ENCODE results near the gene TECTB.

The TECTB gene

DNA sequence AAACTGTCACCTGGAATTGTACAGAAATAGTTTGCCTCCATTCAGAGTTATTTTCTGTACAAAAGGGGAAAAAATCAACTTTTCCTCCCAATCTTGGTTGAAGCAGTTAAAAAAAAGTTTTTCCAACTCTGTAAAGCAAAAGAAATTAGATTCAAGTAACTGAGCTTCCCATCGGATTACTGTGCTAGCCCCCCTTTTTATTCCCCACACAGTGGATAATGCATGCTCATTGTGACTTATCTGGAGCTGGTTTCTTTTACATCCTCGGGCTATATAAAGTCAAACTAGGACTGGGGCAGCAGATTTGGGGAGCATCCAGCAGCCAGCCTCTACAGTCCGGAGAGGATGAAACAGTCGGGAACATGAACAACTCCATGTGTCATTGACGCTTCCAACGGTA is at the start of gene TECTB:
Gene TECTB, plus strand, starts transcription at position 301 of the 400 bp plus-strand sequence. CDS start 335 bp downstream, outside the sequence.
- Histone ChIP-seq H3K4me1 (peaks cover 0 to 10% (median 7%) of the 10 kb centered on the region in 10 experiments; a peak in 11 of 20 replicates), H3K9ac (no peak within 1 kb of the TSS), H3K36me3 (no peaks in the 10 kb centered on the region), H3K4me3 (no peak within 1 kb of the TSS), H3K9me3 (replicated peaks in 1 of 11) (no peaks in the 10 kb centered on the region), H3K27ac (no peak within 1 kb of the TSS), H3K4me2 (no peak within 1 kb of the TSS), H3K27me3 (no peaks in the 10 kb centered on the region), H4K20me1 (no peaks in the 10 kb centered on the region)
- TF ChIP-seq Cebpa-rat (IDR thresholded peaks at IDR 0.05), result no peak

- Histone ChIP-seq H3K4me3 (no peak overlapping the region), H3K27me3 (peaks cover 0 to 8% (median 0%) of the 10 kb centered on the region in 11 experiments; a peak in 2 of 22 replicates), H3K9ac (no peak overlapping the region), H3K4me1 (peaks cover 0 to 14% (median 0%) of the 10 kb centered on the region in 10 experiments; a peak in 7 of 20 replicates), H3K36me3 (peaks cover 0 to 11% (median 0%) of the 10 kb centered on the region in 11 experiments; a peak in 1 of 22 replicates), H4K20me1 (no peaks in the 10 kb centered on the region; a peak in 1 of 22 replicates), H3K4me2 (no peak overlapping the region), H3K9me3 (replicated peaks in 1 of 11) (peaks cover 21 to 31% (median 28%) of the 10 kb centered on the region in 11 experiments), H3K27ac (no peak overlapping the region)
- TF ChIP-seq Cebpa-rat (IDR thresholded peaks at IDR 0.05), result no peak
Observed at GRCh38 chr10:112235141-112235540, 48.1 kb upstream of the TECTB start.

DNA sequence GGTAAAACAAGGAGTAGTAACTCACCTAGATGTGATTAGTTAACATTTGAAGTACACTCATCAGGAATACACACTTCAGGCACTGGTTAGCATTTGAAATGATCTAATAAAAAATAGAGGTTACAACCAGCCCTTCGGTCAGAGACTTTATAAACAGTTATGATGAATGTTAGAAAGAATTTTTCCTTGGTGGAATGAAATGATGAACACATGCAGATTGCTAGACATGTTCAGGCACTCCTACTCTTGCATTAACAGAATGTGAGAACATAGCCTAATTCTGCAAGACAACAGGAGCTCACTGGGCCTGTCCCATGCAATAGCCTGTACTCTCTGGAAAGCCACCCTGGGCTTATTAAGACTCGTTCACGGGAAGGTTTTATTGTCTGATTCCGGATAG is 47.3 kb upstream of the TECTB start:
- Histone ChIP-seq H3K27ac (no peak overlapping the region), H3K36me3 (peaks cover 0 to 11% (median 0%) of the 10 kb centered on the region in 11 experiments; a peak in 1 of 22 replicates), H3K9ac (no peak overlapping the region), H4K20me1 (no peaks in the 10 kb centered on the region; a peak in 1 of 22 replicates), H3K4me1 (peaks cover 0 to 12% (median 0%) of the 10 kb centered on the region in 10 experiments; a peak in 7 of 20 replicates), H3K9me3 (replicated peaks in 1 of 11) (peaks cover 29 to 39% (median 36%) of the 10 kb centered on the region in 11 experiments), H3K4me3 (no peak overlapping the region), H3K27me3 (peaks cover 0 to 6% (median 0%) of the 10 kb centered on the region in 11 experiments; a peak in 1 of 22 replicates), H3K4me2 (no peak overlapping the region)
- no peak for TF ChIP-seq Cebpa-rat (IDR thresholded peaks at IDR 0.05)

GRCh38 chr10:112236486-112236885 is 46.7 kb upstream of the TECTB start:
- Histone ChIP-seq H3K4me3 (no peak overlapping the region), H3K27ac (no peak overlapping the region), H3K4me1 (peaks cover 0 to 6% (median 0%) of the 10 kb centered on the region in 10 experiments; a peak in 7 of 20 replicates), H3K9me3 (replicated peaks in 1 of 11) (peaks cover 34 to 45% (median 41%) of the 10 kb centered on the region in 11 experiments), H3K9ac (no peak overlapping the region), H3K4me2 (no peak overlapping the region), H4K20me1 (no peaks in the 10 kb centered on the region; a peak in 1 of 22 replicates), H3K27me3 (peaks cover 0 to 3% (median 0%) of the 10 kb centered on the region in 11 experiments; a peak in 1 of 22 replicates), H3K36me3 (peaks cover 0 to 11% (median 0%) of the 10 kb centered on the region in 11 experiments; a peak in 1 of 22 replicates)
- no peak for TF ChIP-seq Cebpa-rat (IDR thresholded peaks at IDR 0.05)

DNA sequence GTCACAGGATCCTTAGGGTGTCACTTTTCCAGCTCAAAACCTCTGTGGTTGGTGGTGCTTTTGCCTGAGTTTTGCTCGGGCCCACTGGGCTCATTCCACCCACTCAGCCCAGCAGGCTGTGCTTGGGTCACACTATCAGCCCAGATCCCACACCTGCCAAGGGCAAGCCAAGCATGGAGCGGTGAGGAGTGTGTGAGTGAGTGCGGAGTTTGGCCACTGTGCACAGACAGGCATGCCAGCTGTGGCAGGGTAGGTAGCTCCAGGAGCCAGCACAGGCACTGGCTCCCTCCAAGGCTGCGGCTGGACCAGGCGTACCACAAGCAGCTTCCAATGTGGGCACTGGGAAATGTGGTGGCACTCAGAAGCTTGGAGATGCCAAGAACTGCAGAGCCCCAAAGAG is 43.9 kb upstream of the TECTB start:
- Histone ChIP-seq H3K4me1 (no peaks in the 10 kb centered on the region), H3K36me3 (peaks cover 0 to 11% (median 0%) of the 10 kb centered on the region in 11 experiments; a peak in 1 of 22 replicates), H4K20me1 (no peaks in the 10 kb centered on the region; a peak in 1 of 22 replicates), H3K27me3 (no peaks in the 10 kb centered on the region), H3K27ac (no peak overlapping the region), H3K4me3 (peak overlapping the region in 1 of 10 experiments; percentile 28; a peak in 1 of 20 replicates), H3K9me3 (replicated peaks in 1 of 11) (peaks cover 36 to 62% (median 46%) of the 10 kb centered on the region in 11 experiments), H3K4me2 (no peak overlapping the region), H3K9ac (no peak overlapping the region)
- TF ChIP-seq Cebpa-rat (IDR thresholded peaks at IDR 0.05), result no peak

DNA sequence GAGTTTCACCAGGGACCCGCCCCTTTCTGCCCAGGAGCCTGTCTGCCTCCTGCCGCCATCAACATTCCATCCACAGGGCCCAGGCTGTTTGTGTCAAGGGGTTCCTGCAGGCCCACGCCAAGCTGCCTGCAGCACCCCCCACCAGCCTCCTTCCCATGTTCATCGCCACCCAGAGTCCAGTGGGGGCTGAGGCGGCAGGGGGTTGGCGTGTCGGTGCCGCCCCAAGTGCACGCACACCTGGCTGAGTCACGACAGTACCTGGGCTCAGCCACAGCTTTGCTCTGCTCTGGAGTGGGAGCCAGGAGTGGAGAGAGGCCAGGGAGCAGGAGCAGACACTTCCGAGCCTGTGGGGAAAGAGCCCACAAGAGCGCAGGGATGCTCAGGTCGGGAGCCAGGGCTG is 42.8 kb upstream of the TECTB start:
- peak overlapping the region in 1 of 10 experiments; percentile 19; a peak in 1 of 20 replicates for H3K4me3 ChIP-seq
- no peaks in the 10 kb centered on the region for H3K4me1 ChIP-seq

GRCh38 chr10:112241651-112242341 is 41.4 kb upstream of the TECTB start:
- H3K9me3 ChIP-seq (replicated peaks in 1 of 11), result peaks cover 36 to 62% (median 46%) of the 10 kb centered on the region in 11 experiments
- H4K20me1 ChIP-seq, result no peaks in the 10 kb centered on the region
- H3K9ac ChIP-seq, result no peak overlapping the region
- H3K36me3 ChIP-seq, result peaks cover 0 to 11% (median 0%) of the 10 kb centered on the region in 11 experiments; a peak in 1 of 22 replicates
- H3K27me3 ChIP-seq, result no peaks in the 10 kb centered on the region
- H3K4me1 ChIP-seq, result no peaks in the 10 kb centered on the region
- no peak overlapping the region for H3K27ac ChIP-seq
- H3K4me2 ChIP-seq, result no peak overlapping the region
- TF ChIP-seq Cebpa-rat (IDR thresholded peaks at IDR 0.05), result no peak
- no peak overlapping the region for H3K4me3 ChIP-seq

More for the DNA sequence above, 42.8 kb upstream of the TECTB start:
- H3K27ac ChIP-seq, result no peak overlapping the region
- H3K9ac ChIP-seq, result no peak overlapping the region
- H3K27me3 ChIP-seq, result no peaks in the 10 kb centered on the region
- H4K20me1 ChIP-seq, result no peaks in the 10 kb centered on the region
- no peak overlapping the region for H3K4me2 ChIP-seq
- no peak for TF ChIP-seq Cebpa-rat (IDR thresholded peaks at IDR 0.05)
- peaks cover 36 to 62% (median 46%) of the 10 kb centered on the region in 11 experiments for H3K9me3 ChIP-seq (replicated peaks in 1 of 11)
- peaks cover 0 to 11% (median 0%) of the 10 kb centered on the region in 11 experiments; a peak in 1 of 22 replicates for H3K36me3 ChIP-seq

GRCh38 chr10:112242769-112243168 is 40.4 kb upstream of the TECTB start:
- Histone ChIP-seq H3K27me3 (no peaks in the 10 kb centered on the region), H4K20me1 (no peaks in the 10 kb centered on the region), H3K9me3 (replicated peaks in 1 of 11) (peaks cover 36 to 54% (median 45%) of the 10 kb centered on the region in 11 experiments), H3K27ac (no peak overlapping the region), H3K4me2 (no peak overlapping the region), H3K4me3 (no peak overlapping the region), H3K4me1 (no peaks in the 10 kb centered on the region), H3K9ac (no peak overlapping the region), H3K36me3 (peaks cover 0 to 11% (median 0%) of the 10 kb centered on the region in 11 experiments; a peak in 1 of 22 replicates)
- no peak for TF ChIP-seq Cebpa-rat (IDR thresholded peaks at IDR 0.05)

DNA sequence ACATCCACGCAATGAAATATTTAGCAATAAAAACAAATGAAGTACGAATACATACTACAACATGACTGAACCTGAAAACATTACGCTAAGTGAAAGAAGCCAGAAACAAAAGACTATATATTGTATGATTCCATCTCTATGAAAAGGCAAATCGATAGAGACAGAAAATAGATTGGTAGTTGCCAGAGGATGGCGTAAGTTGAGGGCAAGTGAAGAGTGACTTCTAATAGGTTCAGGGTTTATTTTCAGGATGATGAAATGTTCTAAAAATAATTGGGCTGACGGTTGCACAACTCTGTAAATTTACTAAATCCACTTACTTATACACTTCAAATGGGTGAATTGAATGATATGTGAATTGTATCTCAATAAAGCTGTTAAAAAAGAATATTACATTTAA is 39.5 kb upstream of the TECTB start:
- no peak overlapping the region for H3K4me2 ChIP-seq
- H3K9ac ChIP-seq, result no peak overlapping the region
- H3K27ac ChIP-seq, result no peak overlapping the region
- no peaks in the 10 kb centered on the region for H4K20me1 ChIP-seq
- peaks cover 27 to 50% (median 37%) of the 10 kb centered on the region in 11 experiments for H3K9me3 ChIP-seq (replicated peaks in 1 of 11)
- peaks cover 0 to 11% (median 0%) of the 10 kb centered on the region in 11 experiments; a peak in 1 of 22 replicates for H3K36me3 ChIP-seq
- H3K4me3 ChIP-seq, result no peak overlapping the region
- TF ChIP-seq Cebpa-rat (IDR thresholded peaks at IDR 0.05), result no peak
- H3K4me1 ChIP-seq, result no peaks in the 10 kb centered on the region
- H3K27me3 ChIP-seq, result no peaks in the 10 kb centered on the region

Data from BLaER1 treated with 17β-estradiol and CSF1 and Interleukin-3, amounts not matched to agents 10 nM and 100 nM (cell line).